ENCODE results near the gene NFKB2. TPM values are rescaled to one million over a fixed set of nuclear protein-coding genes. Genes with fewer than 3 reads are reported as not detected.

NFKB2 gene
- total and polyA plus RNA-seq, 2 of the 8 experiments (the other 6 are each of a cell fraction or from before 2014, with no cell fraction given) = 20.4 to 31.4 TPM

DNA sequence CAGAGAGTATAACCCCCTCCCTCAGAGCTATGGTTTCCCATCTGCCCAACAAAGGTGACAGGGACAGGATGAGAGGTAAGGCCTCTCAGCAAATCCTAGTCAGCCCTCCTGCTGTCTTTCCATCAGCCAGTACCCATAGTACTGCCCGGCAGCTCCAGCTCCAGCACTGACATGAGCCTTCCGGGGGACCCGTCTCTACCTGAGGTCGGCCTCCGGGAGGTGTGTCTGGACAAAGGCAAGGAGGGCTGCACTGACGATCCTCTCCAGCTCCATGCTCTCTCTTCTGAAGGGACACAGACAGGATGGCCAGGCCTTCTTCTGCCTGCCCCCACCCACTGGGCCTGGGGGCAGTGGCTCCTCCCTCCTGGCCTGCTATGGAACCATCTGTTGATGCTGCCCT is 29.4 kb downstream of the NFKB2 start:
- no peak overlapping the region for H3K9ac ChIP-seq (replicated peaks in 1 of 4; ENCODE audit: extremely low read depth in 1 of 4, low read depth in 3 of 4, low read length in 3 of 4)
- peaks cover 17% of the 10 kb centered on the region for H3K23me2 ChIP-seq (ENCODE audit: low read depth, low read length)
- no peak overlapping the region for H2AK5ac ChIP-seq (ENCODE audit: low read depth, low read length)
- H2AFZ ChIP-seq (ENCODE audit: low read length) = no peak overlapping the region
- no peak overlapping the region for H3K56ac ChIP-seq (replicated peaks; ENCODE audit: insufficient read length, low read depth, low read length)
- FAIRE-seq = no peak
- no peak overlapping the region for H3K23ac ChIP-seq (ENCODE audit: insufficient read length)
- no peak overlapping the region for H2BK20ac ChIP-seq (ENCODE audit: low read length)
- 86% methylated on average over 6 of the region's 6 CpGs; no CpG with 5 or more reads in 1 of the 2 experiments for WGBS, 2 experiments (ENCODE audit: extremely low coverage in 1 of 2, insufficient coverage in 1 of 2, insufficient read length in 1 of 2, insufficient replicate concordance in 2 of 2, low coverage in 1 of 2, low lambda C conversion rate in 2 of 2, missing lambda C conversion rate in 1 of 2)
- peaks cover 0 to 15% (median 5%) of the 10 kb centered on the region in 4 experiments; a peak in 4 of 7 replicates for H3K4me1 ChIP-seq (replicated peaks in 1 of 4; ENCODE audit: control insufficient read depth in 3 of 4, insufficient read depth in 4 of 4, low read length in 3 of 4)
- POLR2A ChIA-PET (ENCODE audit: partially characterized antibody) = interaction anchor here (1.6 to 7.9 kb wide), 4 partner anchors 22 to 54 kb away, joined by 3 to 54 read pairs (median 8); partner anchors contain the start of gene C10orf95
- no peak overlapping the region for H2BK5ac ChIP-seq (ENCODE audit: low read depth, low read length)
- no peak for DNase-seq (ENCODE audit: low read depth in 1 of 2, low spot score in 2 of 2)
- H4K5ac ChIP-seq (ENCODE audit: insufficient read length, low read depth, low read length) = no peak overlapping the region
- H2BK15ac ChIP-seq (ENCODE audit: low read length) = no peak overlapping the region
- H3K18ac ChIP-seq (ENCODE audit: extremely low read depth, low read length) = no peak overlapping the region
- no peak overlapping the region for H2BK120ac ChIP-seq (replicated peaks; ENCODE audit: low read depth, low read length)
- no peak overlapping the region for H3K4ac ChIP-seq (replicated peaks; ENCODE audit: insufficient read length, low read depth, low read length)
- H4K91ac ChIP-seq (replicated peaks; ENCODE audit: insufficient read length, low read length) = no peak overlapping the region
- H3K36me3 ChIP-seq (ENCODE audit: control insufficient read depth in 2 of 4, insufficient read depth in 4 of 4, low read length in 3 of 4) = 0 out of 8 replicates have a peak, but pooled peaks cover 0 to 3% (median 0%) of the 10 kb centered on the region in 4 experiments
- H3K4me3 ChIP-seq (ENCODE audit: extremely low read depth in 1 of 4, insufficient read depth in 2 of 4, low read depth in 3 of 4, low read length in 4 of 4) = no peak overlapping the region
- H3K27ac ChIP-seq (ENCODE audit: low read depth, low read length) = no peak overlapping the region
- CTCF ChIA-PET (ENCODE audit: partially characterized antibody) = interaction anchor here (0.6 to 9.5 kb wide), 17 partner anchors 9 to 314 kb away, joined by 3 to 78 read pairs (median 6); no protein-coding TSS in a partner anchor
- no peaks in the 10 kb centered on the region for H3K27me3 ChIP-seq (replicated peaks in 1 of 4; ENCODE audit: control insufficient read depth in 3 of 4, extremely low read depth in 1 of 4, insufficient read depth in 3 of 4, low read length in 3 of 4)
- H2BK12ac ChIP-seq (ENCODE audit: low read depth, low read length) = no peak overlapping the region
- peaks cover 5 to 9% of the 10 kb centered on the region in 2 experiments for H4K20me1 ChIP-seq (replicated peaks in 1 of 2; ENCODE audit: control insufficient read depth in 1 of 2, insufficient read depth in 2 of 2, low read length in 2 of 2)
- no peak overlapping the region for H3K4me2 ChIP-seq (ENCODE audit: insufficient read depth in 1 of 2, low read depth in 2 of 2, low read length in 2 of 2)
- no peaks in the 10 kb centered on the region for H3K79me2 ChIP-seq (ENCODE audit: control insufficient read depth in 1 of 2, insufficient read depth in 2 of 2, low read length in 2 of 2)
- H4K8ac ChIP-seq (ENCODE audit: extremely low read depth, insufficient read depth, low read length) = no peak overlapping the region
- H3K9me3 ChIP-seq (ENCODE audit: insufficient read depth in 2 of 2, low read depth in 1 of 2, low read length in 1 of 2) = no peaks in the 10 kb centered on the region
- no peaks in the 10 kb centered on the region for H3K79me1 ChIP-seq (ENCODE audit: low read depth, low read length)
- no peak overlapping the region for H3K14ac ChIP-seq (ENCODE audit: insufficient read length)
- TF ChIP-seq, protein P1, sequence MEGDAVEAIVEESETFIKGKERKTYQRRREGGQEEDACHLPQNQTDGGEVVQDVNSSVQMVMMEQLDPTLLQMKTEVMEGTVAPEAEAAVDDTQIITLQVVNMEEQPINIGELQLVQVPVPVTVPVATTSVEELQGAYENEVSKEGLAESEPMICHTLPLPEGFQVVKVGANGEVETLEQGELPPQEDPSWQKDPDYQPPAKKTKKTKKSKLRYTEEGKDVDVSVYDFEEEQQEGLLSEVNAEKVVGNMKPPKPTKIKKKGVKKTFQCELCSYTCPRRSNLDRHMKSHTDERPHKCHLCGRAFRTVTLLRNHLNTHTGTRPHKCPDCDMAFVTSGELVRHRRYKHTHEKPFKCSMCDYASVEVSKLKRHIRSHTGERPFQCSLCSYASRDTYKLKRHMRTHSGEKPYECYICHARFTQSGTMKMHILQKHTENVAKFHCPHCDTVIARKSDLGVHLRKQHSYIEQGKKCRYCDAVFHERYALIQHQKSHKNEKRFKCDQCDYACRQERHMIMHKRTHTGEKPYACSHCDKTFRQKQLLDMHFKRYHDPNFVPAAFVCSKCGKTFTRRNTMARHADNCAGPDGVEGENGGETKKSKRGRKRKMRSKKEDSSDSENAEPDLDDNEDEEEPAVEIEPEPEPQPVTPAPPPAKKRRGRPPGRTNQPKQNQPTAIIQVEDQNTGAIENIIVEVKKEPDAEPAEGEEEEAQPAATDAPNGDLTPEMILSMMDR (IDR thresholded peaks at IDR 0.05; ENCODE audit: control extremely low read depth in 1 of 3, insufficient read depth in 1 of 3, low read depth in 1 of 3, low read length in 3 of 3) = no peak
- no peak for TF ChIP-seq BRCA1 (IDR thresholded peaks at IDR 0.05; ENCODE audit: low read depth, low read length)
- TF ChIP-seq SIN3A (conservative IDR thresholded peaks at IDR 0.05 in 1 of 2, IDR thresholded peaks at IDR 0.05 in 1 of 2; ENCODE audit: low read depth in 1 of 2, low read length in 2 of 2) = no peak
- TF ChIP-seq JUN (IDR thresholded peaks at IDR 0.05; ENCODE audit: low read depth, low read length) = no peak
- TF ChIP-seq SRF (IDR thresholded peaks at IDR 0.05; ENCODE audit: low read depth, low read length) = no peak
- TF ChIP-seq ATF2 (IDR thresholded peaks at IDR 0.05; ENCODE audit: low read length) = no peak
- TF ChIP-seq RBBP5 (IDR thresholded peaks at IDR 0.05; ENCODE audit: borderline replicate concordance, low read depth, low read length) = no peak
- TF ChIP-seq CTBP2 (IDR thresholded peaks at IDR 0.05; ENCODE audit: borderline replicate concordance, insufficient read depth, insufficient read length, low read length) = no peak
- no peak for TF ChIP-seq TEAD4 (IDR thresholded peaks at IDR 0.05; ENCODE audit: low read depth, low read length)
